HCT116 (cell line): ENCODE measurements around the gene VDAC1. TPM values are rescaled to one million over a fixed set of nuclear protein-coding genes. Genes with fewer than 3 reads are reported as not detected.

Experiments used
- ATAC-seq: fragments of 200-7000 bp; cut with Tn5 transposase; 2 replicates; pipeline ENCODE4 v1.9.1; 2020; ENCODE audit warnings: mild to moderate bottlenecking, moderate library complexity
- BruUV-seq: library from RNA; stranded (reverse); fragments of 400-500 nt; replicated peaks from 2 replicates; lab custom pipeline; 2021; lab: Mats Ljungman, UMichigan
- CTCF ChIA-PET: fragments of 300-600 bp; sonication (Branson Sonifier 250); formaldehyde crosslinking; loops from one replicate; lab custom pipeline; 2021; ENCODE audit warnings: antibody characterized with exemption; lab: Charles Lee
- POLR2A ChIA-PET: fragments of 300-600, 350-600 bp; sonication (Branson Sonifier 250); formaldehyde crosslinking; loops from one replicate; lab custom pipeline; 2021; ENCODE audit warnings: antibody characterized with exemption; lab: Charles Lee
- RAD21 ChIA-PET, 2 experiments: fragments of 300-600 bp; sonication (Branson Sonifier 250); formaldehyde crosslinking; loops; one replicate each; lab custom pipeline; 2023; ENCODE audit warnings: low total read pairs in 2 of 2; ENCODE audit not compliant: uncharacterized antibody in 2 of 2, unreplicated experiment in 2 of 2, low non-redundant PET in 1 of 2; lab: Charles Lee
- DNase-seq: peaks from one replicate; pipeline ENCODE4 v3.0.0-alpha.2; 2010; ENCODE audit warnings: low read depth, low spot score
- H2AFZ ChIP-seq: fragments of 200-600 bp; shearing (Covaris generic), sonication (generic); 2 replicates; pipeline ENCODE4 v1.6.1; 2017; ENCODE audit warnings: low read depth, mixed run types, mixed read lengths, antibody characterized with exemption, low read length; ENCODE audit not compliant: poor library complexity, severe bottlenecking
- H3K27ac ChIP-seq: 2 replicates; pipeline ENCODE4 v1.5.1; 2012; ENCODE audit warnings: low read depth, low read length
- H3K27me3 ChIP-seq: fragments of 200-600 bp; sonication (generic); 2 replicates; pipeline ENCODE4 v1.6.1; 2016; ENCODE audit warnings: mixed run types, low read length, mixed read lengths; ENCODE audit not compliant: insufficient read depth
- H3K36me3 ChIP-seq, 2 experiments: fragments of 200-500 bp in 1 of 2; fragments of 200-600 bp in 1 of 2; sonication (Bioruptor generic) in 1 of 2; sonication (generic) in 1 of 2; 2 replicates each; pipeline versions ENCODE4 v1.5.1 to v1.6.1; 2014 to 2016; ENCODE audit warnings: low read length in 2 of 2, inconsistent platforms in 1 of 2, mixed read lengths in 1 of 2, mixed run types in 1 of 2; ENCODE audit not compliant: insufficient read depth in 2 of 2, control insufficient read depth in 1 of 2
- H3K4me1 ChIP-seq, 2 experiments: fragments of 200-600 bp in 1 of 2; sonication (generic) in 1 of 2; 2 replicates each; pipeline versions ENCODE4 v1.5.1 to v1.6.1; 2012 to 2017; ENCODE audit warnings: low read length in 2 of 2, inconsistent platforms in 1 of 2, mild to moderate bottlenecking in 1 of 2, mixed read lengths in 1 of 2, mixed run types in 1 of 2, moderate library complexity in 1 of 2; ENCODE audit not compliant: insufficient read depth in 2 of 2, control insufficient read depth in 1 of 2
- H3K4me2 ChIP-seq: fragments of 200-600 bp; sonication (generic); 2 replicates; pipeline ENCODE4 v1.6.1; 2017; ENCODE audit warnings: mixed run types, low read length, mixed read lengths
- H3K4me3 ChIP-seq, 2 experiments: fragments of 200-600 bp in 1 of 2; sonication (generic) in 1 of 2; replicated peaks in 1 of 2; 2 replicates each; pipeline ENCODE4 v1.5.1; 2011 to 2016; ENCODE audit warnings: low read length in 2 of 2, control low read depth in 1 of 2, low read depth in 1 of 2, mild to moderate bottlenecking in 1 of 2, mixed read lengths in 1 of 2, mixed run types in 1 of 2
- H3K79me2 ChIP-seq: fragments of 200-600 bp; sonication (generic); 2 replicates; pipeline ENCODE4 v1.6.1; 2017; ENCODE audit warnings: mild to moderate bottlenecking, mixed run types, low read length, moderate library complexity, mixed read lengths; ENCODE audit not compliant: insufficient read depth
- H3K9ac ChIP-seq: fragments of 200-600 bp; sonication (generic); 2 replicates; pipeline ENCODE4 v1.6.1; 2016; ENCODE audit warnings: low read length, mixed read lengths
- H3K9me2 ChIP-seq: fragments of 200-600 bp; sonication (generic), shearing (Covaris generic); 2 replicates; pipeline ENCODE4 v1.6.1; 2017; ENCODE audit warnings: mixed run types, mild to moderate bottlenecking, moderate library complexity; ENCODE audit not compliant: insufficient read depth
- H3K9me3 ChIP-seq, 2 experiments: fragments of 200-500 bp in 1 of 2; fragments of 200-600 bp in 1 of 2; sonication (Bioruptor generic) in 1 of 2; sonication (generic) in 1 of 2; 2 replicates each; pipeline ENCODE4 v1.6.1; 2014 to 2017; ENCODE audit warnings: low read length in 2 of 2, mixed read lengths in 2 of 2, inconsistent platforms in 1 of 2, low read depth in 1 of 2, mild to moderate bottlenecking in 1 of 2, mixed run types in 1 of 2, moderate library complexity in 1 of 2; ENCODE audit not compliant: control insufficient read depth in 1 of 2, insufficient read depth in 1 of 2
- H4K20me1 ChIP-seq: fragments of 200-600 bp; sonication (generic), shearing (Covaris generic); 2 replicates; pipeline ENCODE4 v1.6.1; 2017; ENCODE audit warnings: mixed run types, mild to moderate bottlenecking, moderate library complexity; ENCODE audit not compliant: insufficient read depth
- CBX3 ChIP-seq: IDR thresholded peaks from 2 replicates; pipeline ENCODE4 v1.6.1; 2012; ENCODE audit warnings: low read depth
- CEBPB ChIP-seq: IDR thresholded peaks from 2 replicates; pipeline ENCODE4 v1.6.1; 2012; ENCODE audit warnings: low read depth
- EGR1 ChIP-seq: IDR thresholded peaks from 2 replicates; pipeline ENCODE4 v1.6.1; 2012; ENCODE audit warnings: low read depth
- ELF1 ChIP-seq: IDR thresholded peaks from 2 replicates; pipeline ENCODE4 v1.6.1; 2012; ENCODE audit warnings: low read depth, borderline replicate concordance
- EZH2 ChIP-seq: fragments of 200-600 bp; sonication (generic); IDR thresholded peaks from 2 replicates; pipeline ENCODE4 v1.6.1; 2017; ENCODE audit warnings: antibody characterized with exemption, mixed run types
- EZH2phosphoT487 ChIP-seq: fragments of 200-600 bp; IDR thresholded peaks from 2 replicates; pipeline ENCODE4 v1.6.1; 2018; ENCODE audit warnings: antibody characterized with exemption, borderline replicate concordance
- JUND ChIP-seq: IDR thresholded peaks from 2 replicates; pipeline ENCODE4 v1.6.1; 2012
- POLR2A ChIP-seq: IDR thresholded peaks from 2 replicates; pipeline ENCODE4 v1.7.0; 2011; ENCODE audit warnings: borderline replicate concordance; ENCODE audit not compliant: insufficient read depth, insufficient read length; ENCODE audit errors: extremely low read depth
- POLR2AphosphoS5 ChIP-seq: IDR thresholded peaks from 2 replicates; pipeline ENCODE4 v1.6.1; 2011; ENCODE audit warnings: mild to moderate bottlenecking, low read depth, low read length, moderate library complexity
- RAD21 ChIP-seq: IDR thresholded peaks from 2 replicates; pipeline ENCODE4 v1.6.1; 2012; ENCODE audit warnings: low read depth, mild to moderate bottlenecking
- SIN3A ChIP-seq: IDR thresholded peaks from 2 replicates; pipeline ENCODE4 v1.6.1; 2012; ENCODE audit warnings: low read depth
- SP1 ChIP-seq: IDR thresholded peaks from 2 replicates; pipeline ENCODE4 v1.6.1; 2012; ENCODE audit warnings: low read depth
- TCF7L2 ChIP-seq: IDR thresholded peaks from 2 replicates; pipeline ENCODE4 v1.7.0; 2011; ENCODE audit warnings: borderline replicate concordance, inconsistent platforms; ENCODE audit not compliant: insufficient read depth, insufficient read length; ENCODE audit errors: extremely low read depth
- YY1 ChIP-seq: IDR thresholded peaks from 2 replicates; pipeline ENCODE4 v1.6.1; 2011; ENCODE audit warnings: low read length, low read depth, moderate library complexity, mild to moderate bottlenecking; ENCODE audit not compliant: insufficient replicate concordance; ENCODE audit errors: extremely low read depth
- ZFX ChIP-seq: fragments of 450-650 bp; IDR thresholded peaks from 2 replicates; pipeline ENCODE4 v1.6.1; 2017
- intact Hi-C: fragments of 100-400 bp; cut with micrococcal nuclease; formaldehyde crosslinking; loops from 2 replicates; pipeline ENCODE4 v1.10.0; 2022
- total RNA-seq: library from RNA; stranded (reverse); gene quantifications from one replicate; pipeline ENCODE4 v1.2.1, GENCODE V29; 2021; ENCODE audit not compliant: unreplicated experiment
- TF ChIP-seq, protein P1 (sequence below): IDR thresholded peaks from 2 replicates; pipeline ENCODE4 v1.6.1; 2011; ENCODE audit warnings: mild to moderate bottlenecking, low read length, moderate library complexity; ENCODE audit not compliant: insufficient replicate concordance; ENCODE audit errors: extremely low read depth
- TF ChIP-seq, protein P2 (sequence below): IDR thresholded peaks from 2 replicates; pipeline ENCODE4 v1.6.1; 2012
- TF ChIP-seq, protein P3 (sequence below): IDR thresholded peaks from 2 replicates; pipeline ENCODE4 v1.6.1; 2012

Gene VDAC1
- total RNA-seq, 1 experiment from 2014 or later: 269 TPM

DNA sequence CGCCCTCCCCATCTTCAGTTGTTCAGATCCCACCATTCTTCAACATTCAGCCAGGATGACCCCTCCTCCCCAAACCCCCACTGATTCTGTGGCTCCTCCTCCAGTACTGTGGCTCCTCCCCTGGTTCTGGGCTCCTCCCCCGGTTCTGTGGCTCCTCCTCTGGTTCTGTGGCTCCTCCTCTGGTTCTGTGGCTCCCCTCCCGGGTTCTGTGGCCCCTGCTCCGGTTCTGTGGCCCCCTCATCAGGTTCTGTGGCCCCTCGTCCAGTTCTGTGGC, 69.2 kb downstream of the VDAC1 start:
- DNase-seq: no peak
- no TSS peak for BruUV-seq
- no peaks in the 10 kb centered on the region for H3K79me2 ChIP-seq
- CTCF ChIA-PET: no interaction called here
- H3K36me3 ChIP-seq: no peaks in the 10 kb centered on the region
- H3K4me1 ChIP-seq: no peaks in the 10 kb centered on the region
- no peaks in the 10 kb centered on the region for H3K27me3 ChIP-seq
- H3K4me2 ChIP-seq: no peak overlapping the region
- RAD21 ChIA-PET: no interaction called here
- H2AFZ ChIP-seq: no peak overlapping the region
- no peak overlapping the region for H3K4me3 ChIP-seq
- POLR2A ChIA-PET: no interaction called here
- H3K27ac ChIP-seq: no peak overlapping the region
- H3K9me3 ChIP-seq: no peaks in the 10 kb centered on the region
- no peak for TF ChIP-seq SIN3A
- TF ChIP-seq YY1: no peak
- TF ChIP-seq, protein P1, sequence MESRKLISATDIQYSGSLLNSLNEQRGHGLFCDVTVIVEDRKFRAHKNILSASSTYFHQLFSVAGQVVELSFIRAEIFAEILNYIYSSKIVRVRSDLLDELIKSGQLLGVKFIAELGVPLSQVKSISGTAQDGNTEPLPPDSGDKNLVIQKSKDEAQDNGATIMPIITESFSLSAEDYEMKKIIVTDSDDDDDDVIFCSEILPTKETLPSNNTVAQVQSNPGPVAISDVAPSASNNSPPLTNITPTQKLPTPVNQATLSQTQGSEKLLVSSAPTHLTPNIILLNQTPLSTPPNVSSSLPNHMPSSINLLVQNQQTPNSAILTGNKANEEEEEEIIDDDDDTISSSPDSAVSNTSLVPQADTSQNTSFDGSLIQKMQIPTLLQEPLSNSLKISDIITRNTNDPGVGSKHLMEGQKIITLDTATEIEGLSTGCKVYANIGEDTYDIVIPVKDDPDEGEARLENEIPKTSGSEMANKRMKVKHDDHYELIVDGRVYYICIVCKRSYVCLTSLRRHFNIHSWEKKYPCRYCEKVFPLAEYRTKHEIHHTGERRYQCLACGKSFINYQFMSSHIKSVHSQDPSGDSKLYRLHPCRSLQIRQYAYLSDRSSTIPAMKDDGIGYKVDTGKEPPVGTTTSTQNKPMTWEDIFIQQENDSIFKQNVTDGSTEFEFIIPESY: no peak
- no peak for TF ChIP-seq EZH2
- no peak for TF ChIP-seq EZH2phosphoT487
- TF ChIP-seq JUND: no peak
- no peak for TF ChIP-seq SP1
- TF ChIP-seq ELF1: no peak
- TF ChIP-seq POLR2AphosphoS5: no peak
- TF ChIP-seq, protein P2, sequence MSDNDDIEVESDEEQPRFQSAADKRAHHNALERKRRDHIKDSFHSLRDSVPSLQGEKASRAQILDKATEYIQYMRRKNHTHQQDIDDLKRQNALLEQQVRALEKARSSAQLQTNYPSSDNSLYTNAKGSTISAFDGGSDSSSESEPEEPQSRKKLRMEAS: no peak
- TF ChIP-seq EGR1: no peak
- TF ChIP-seq CEBPB: no peak
- TF ChIP-seq RAD21: no peak
- TF ChIP-seq TCF7L2: no peak
- no peak for TF ChIP-seq ZFX
- no peak for TF ChIP-seq POLR2A
- TF ChIP-seq, protein P3, sequence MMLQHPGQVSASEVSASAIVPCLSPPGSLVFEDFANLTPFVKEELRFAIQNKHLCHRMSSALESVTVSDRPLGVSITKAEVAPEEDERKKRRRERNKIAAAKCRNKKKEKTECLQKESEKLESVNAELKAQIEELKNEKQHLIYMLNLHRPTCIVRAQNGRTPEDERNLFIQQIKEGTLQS: no peak
- no peak for TF ChIP-seq CBX3
- TF ChIP-seq, all 23 proteins: peak for 0
- Histone ChIP-seq H3K9ac (no peak overlapping the region), H4K20me1 (no peaks in the 10 kb centered on the region), H3K9me2 (no peaks in the 10 kb centered on the region)
- no peak for ATAC-seq
- intact Hi-C loops: no loop called here
